Suprapubic skin (tissue), 4 donors: ENCODE data around the gene ICAM5.

Experiments used
- POLR2A ChIP-seq, 2 donors: fragments of 450-650 bp; IDR thresholded peaks; one replicate each; pipeline ENCODE4 v1.6.1; 2017; ENCODE audit warnings: antibody characterized with exemption in 2 of 2, mild to moderate bottlenecking in 2 of 2, moderate library complexity in 2 of 2
- POLR2AphosphoS5 ChIP-seq, 3 donors: sonication (generic); formaldehyde crosslinking; IDR thresholded peaks; one replicate each; pipeline ENCODE4 v1.6.1; 2017; ENCODE audit warnings: antibody characterized with exemption in 3 of 3
- TF ChIP-seq, protein P1 (sequence below), 2 donors: fragments of 200-600 bp in 1 of 2; fragments of 450-650 bp in 1 of 2; sonication (generic) in 1 of 2; IDR thresholded peaks; one replicate each; pipeline ENCODE4 v1.5.1; 2016 to 2019; ENCODE audit warnings: antibody characterized with exemption in 2 of 2, mild to moderate bottlenecking in 1 of 2, moderate library complexity in 1 of 2

DNA sequence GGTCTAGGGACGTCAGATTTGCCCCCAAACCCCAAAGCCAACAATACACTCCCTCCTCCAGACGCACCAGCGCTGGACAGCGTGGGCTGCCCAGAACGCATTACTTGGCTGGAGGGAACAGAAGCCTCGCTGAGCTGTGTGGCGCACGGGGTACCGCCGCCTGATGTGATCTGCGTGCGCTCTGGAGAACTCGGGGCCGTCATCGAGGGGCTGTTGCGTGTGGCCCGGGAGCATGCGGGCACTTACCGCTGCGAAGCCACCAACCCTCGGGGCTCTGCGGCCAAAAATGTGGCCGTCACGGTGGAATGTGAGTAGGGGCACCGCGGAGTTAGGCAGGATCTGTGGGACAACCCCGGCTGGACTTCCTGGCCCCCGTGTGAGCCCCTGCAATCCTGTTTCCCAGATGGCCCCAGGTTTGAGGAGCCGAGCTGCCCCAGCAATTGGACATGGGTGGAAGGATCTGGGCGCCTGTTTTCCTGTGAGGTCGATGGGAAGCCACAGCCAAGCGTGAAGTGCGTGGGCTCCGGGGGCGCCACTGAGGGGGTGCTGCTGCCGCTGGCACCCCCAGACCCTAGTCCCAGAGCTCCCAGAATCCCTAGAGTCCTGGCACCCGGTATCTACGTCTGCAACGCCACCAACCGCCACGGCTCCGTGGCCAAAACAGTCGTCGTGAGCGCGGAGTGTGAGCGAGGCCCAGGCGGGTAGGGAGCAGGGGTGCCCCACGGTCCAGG lies 4.0 kb downstream of the ICAM5 start:
- TF ChIP-seq POLR2AphosphoS5 (IDR thresholded peaks at IDR 0.05) (no peak), POLR2A (IDR thresholded peaks at IDR 0.05) (no peak)
- TF ChIP-seq, protein P1, sequence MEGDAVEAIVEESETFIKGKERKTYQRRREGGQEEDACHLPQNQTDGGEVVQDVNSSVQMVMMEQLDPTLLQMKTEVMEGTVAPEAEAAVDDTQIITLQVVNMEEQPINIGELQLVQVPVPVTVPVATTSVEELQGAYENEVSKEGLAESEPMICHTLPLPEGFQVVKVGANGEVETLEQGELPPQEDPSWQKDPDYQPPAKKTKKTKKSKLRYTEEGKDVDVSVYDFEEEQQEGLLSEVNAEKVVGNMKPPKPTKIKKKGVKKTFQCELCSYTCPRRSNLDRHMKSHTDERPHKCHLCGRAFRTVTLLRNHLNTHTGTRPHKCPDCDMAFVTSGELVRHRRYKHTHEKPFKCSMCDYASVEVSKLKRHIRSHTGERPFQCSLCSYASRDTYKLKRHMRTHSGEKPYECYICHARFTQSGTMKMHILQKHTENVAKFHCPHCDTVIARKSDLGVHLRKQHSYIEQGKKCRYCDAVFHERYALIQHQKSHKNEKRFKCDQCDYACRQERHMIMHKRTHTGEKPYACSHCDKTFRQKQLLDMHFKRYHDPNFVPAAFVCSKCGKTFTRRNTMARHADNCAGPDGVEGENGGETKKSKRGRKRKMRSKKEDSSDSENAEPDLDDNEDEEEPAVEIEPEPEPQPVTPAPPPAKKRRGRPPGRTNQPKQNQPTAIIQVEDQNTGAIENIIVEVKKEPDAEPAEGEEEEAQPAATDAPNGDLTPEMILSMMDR (IDR thresholded peaks at IDR 0.05), result no peak
